ENCODE results near the gene CACNA2D4.

The CACNA2D4 gene

DNA sequence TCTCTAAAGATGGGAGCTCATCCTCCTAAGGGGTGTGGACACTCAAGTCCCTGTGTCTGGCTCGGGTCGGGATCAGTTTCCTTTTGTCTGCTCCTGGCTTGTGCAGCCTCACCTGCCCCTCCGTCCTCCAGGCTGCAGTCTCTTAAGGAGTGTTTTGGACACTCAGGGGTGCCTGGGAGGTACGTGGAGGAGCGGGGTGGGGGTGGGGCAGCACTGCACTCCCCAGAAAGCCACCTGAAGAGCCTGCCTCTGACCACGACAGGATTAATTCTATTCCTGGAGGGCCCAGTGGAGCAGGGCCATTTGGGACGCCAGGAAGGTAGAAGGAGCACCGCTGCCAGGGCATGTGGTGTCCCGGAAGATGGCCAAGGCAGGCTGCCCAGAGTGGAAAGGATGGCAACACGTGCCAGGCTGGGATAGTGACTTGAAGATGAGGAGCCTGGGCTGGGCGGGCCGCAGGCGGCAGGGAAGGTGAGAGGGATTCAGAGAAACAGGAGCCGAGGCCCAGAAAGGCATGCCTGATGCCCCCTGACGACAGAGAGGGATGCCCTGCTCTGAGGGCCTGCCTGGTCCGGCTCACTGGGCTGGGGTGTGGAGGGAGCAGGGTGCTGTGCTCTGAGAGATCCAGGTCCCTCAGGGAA is 112.9 kb downstream of the CACNA2D4 start:
- H3K36me3 ChIP-seq (ENCODE audit: control insufficient read depth in 5 of 5, insufficient read depth in 5 of 5, low read length in 5 of 5): no peaks in the 10 kb centered on the region
- peaks cover 0 to 40% (median 27%) of the 10 kb centered on the region in 5 donors for H3K4me1 ChIP-seq (ENCODE audit: control insufficient read depth in 5 of 5, insufficient read depth in 5 of 5, low read length in 5 of 5)
- peak overlapping the region in 1 of 5 donors; percentile 18 for H3K9ac ChIP-seq (ENCODE audit: low read length in 5 of 5)
- no peak overlapping the region for H3K27ac ChIP-seq (ENCODE audit: low read depth, low read length)
- no peak overlapping the region for H3K4me3 ChIP-seq (ENCODE audit: low read depth in 1 of 5, low read length in 5 of 5)
- no peaks in the 10 kb centered on the region for H3K9me3 ChIP-seq (ENCODE audit: control insufficient read depth in 5 of 5, low read length in 5 of 5)
- H3K27me3 ChIP-seq (ENCODE audit: control insufficient read depth in 5 of 5, insufficient read depth in 4 of 5, low read length in 5 of 5): no peaks in the 10 kb centered on the region

DNA sequence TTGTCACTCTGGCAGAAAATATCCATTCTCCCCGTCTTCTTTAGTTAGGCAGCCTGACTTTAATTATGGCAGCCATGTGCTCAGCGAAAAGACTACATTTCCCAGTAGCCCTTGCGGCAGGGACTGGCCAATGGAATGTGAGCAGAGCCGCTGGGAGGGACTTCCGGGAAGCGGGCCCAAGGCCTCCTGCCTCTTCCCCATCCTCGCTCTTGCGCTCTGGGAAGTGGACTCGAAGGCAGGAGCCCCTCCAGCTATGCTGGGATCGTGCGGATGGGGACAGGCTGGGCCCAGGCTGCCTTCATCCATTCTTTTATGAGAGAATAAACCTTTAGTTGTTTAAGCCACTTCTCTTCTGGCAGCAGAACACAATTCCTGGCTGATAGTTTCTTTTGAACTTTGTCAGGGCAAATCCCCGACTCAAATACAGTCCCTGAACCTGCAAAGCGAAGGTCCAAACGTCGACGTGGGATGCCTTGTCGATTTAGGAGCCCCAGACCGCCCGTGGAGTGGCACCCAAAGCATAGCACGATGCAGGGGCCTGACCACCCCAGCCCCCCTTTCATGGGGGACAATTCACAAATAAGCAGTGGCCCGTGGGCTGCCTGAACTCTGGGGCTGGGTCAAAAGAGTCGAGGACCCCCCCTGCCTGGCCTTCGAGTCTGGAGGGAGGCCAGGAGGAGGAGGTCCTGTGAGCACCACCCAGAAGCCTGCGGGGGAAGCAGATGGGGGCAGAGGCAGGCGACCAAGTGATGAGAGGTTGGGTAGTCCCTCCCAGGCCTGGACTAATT is 113.7 kb downstream of the CACNA2D4 start:
- H3K9me3 ChIP-seq (ENCODE audit: control insufficient read depth in 5 of 5, low read length in 5 of 5): no peaks in the 10 kb centered on the region
- no peaks in the 10 kb centered on the region for H3K27me3 ChIP-seq (ENCODE audit: control insufficient read depth in 5 of 5, insufficient read depth in 4 of 5, low read length in 5 of 5)
- no peak overlapping the region for H3K4me3 ChIP-seq (ENCODE audit: low read depth in 1 of 5, low read length in 5 of 5)
- no peak overlapping the region for H3K9ac ChIP-seq (ENCODE audit: low read length in 5 of 5)
- H3K36me3 ChIP-seq (ENCODE audit: control insufficient read depth in 5 of 5, insufficient read depth in 5 of 5, low read length in 5 of 5): no peaks in the 10 kb centered on the region
- no peak overlapping the region for H3K27ac ChIP-seq (ENCODE audit: low read depth, low read length)
- peaks cover 0 to 32% (median 19%) of the 10 kb centered on the region in 5 donors for H3K4me1 ChIP-seq (ENCODE audit: control insufficient read depth in 5 of 5, insufficient read depth in 5 of 5, low read length in 5 of 5)

DNA sequence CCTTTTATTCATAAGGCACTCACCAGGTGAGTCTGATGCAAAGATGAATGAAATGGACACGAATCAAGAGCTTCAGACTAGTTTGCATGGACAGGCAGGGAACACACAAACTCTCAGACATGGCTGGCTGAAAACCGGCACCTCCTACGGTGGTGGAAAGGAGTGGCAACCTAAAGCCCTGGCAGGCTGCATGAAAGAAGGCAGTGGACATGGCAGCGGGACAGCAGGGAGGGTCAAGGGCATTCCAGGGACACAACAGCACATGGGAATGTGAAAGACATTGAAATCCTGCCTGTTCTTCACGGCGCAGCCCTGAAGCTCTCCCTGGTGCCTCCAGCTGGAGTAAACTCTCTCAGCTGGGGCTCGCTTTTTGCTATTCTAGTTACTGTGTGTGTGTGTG is 114.7 kb downstream of the CACNA2D4 start:
- no peaks in the 10 kb centered on the region for H3K27me3 ChIP-seq (ENCODE audit: control insufficient read depth in 5 of 5, insufficient read depth in 4 of 5, low read length in 5 of 5)
- no peak overlapping the region for H3K9ac ChIP-seq (ENCODE audit: low read length in 5 of 5)
- H3K36me3 ChIP-seq (ENCODE audit: control insufficient read depth in 5 of 5, insufficient read depth in 5 of 5, low read length in 5 of 5): no peaks in the 10 kb centered on the region
- no peak overlapping the region for H3K4me3 ChIP-seq (ENCODE audit: low read depth in 1 of 5, low read length in 5 of 5)
- H3K9me3 ChIP-seq (ENCODE audit: control insufficient read depth in 5 of 5, low read length in 5 of 5): no peaks in the 10 kb centered on the region
- H3K27ac ChIP-seq (ENCODE audit: low read depth, low read length): no peak overlapping the region
- H3K4me1 ChIP-seq (ENCODE audit: control insufficient read depth in 5 of 5, insufficient read depth in 5 of 5, low read length in 5 of 5): peaks cover 0 to 27% (median 17%) of the 10 kb centered on the region in 5 donors

DNA sequence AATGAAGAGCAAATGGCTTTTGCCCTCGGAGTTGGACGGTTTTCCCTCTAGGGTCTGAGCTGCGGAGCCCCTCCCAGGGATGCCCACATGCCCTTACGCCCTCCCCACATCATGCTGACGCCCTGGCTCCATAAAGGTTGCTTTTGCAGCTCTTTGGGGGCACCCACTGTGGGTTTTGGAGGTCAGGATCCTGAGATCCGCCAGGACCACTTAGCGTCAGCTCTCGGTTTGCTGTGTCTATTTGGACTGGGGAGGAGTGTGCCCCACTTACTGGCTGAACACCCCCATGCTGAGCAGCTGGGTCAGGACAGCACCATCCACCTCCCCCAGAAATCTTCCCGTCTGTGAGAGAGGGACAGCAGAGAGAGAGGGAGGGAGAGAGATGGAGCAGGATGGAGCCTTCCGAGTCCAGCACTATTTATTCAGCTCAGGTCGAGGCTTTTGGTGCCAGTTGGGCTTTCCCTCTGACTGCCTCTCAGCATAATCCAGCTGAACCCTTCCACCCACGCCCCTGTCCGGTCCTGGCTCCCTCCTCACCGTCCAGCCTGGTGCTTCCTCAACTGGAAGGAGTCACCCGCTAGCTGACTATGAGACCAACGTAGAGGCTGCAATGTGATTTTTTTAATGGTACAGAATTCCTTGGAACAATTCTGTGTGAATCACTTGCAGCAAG is 117.0 kb downstream of the CACNA2D4 start:
- Histone ChIP-seq H3K4me3 (ENCODE audit: low read depth in 1 of 5, low read length in 5 of 5) (no peak overlapping the region), H3K4me1 (ENCODE audit: control insufficient read depth in 5 of 5, insufficient read depth in 5 of 5, low read length in 5 of 5) (peaks cover 0 to 40% (median 28%) of the 10 kb centered on the region in 5 donors), H3K27ac (ENCODE audit: low read depth, low read length) (no peak overlapping the region), H3K27me3 (ENCODE audit: control insufficient read depth in 5 of 5, insufficient read depth in 4 of 5, low read length in 5 of 5) (no peaks in the 10 kb centered on the region), H3K36me3 (ENCODE audit: control insufficient read depth in 5 of 5, insufficient read depth in 5 of 5, low read length in 5 of 5) (no peaks in the 10 kb centered on the region), H3K9ac (ENCODE audit: low read length in 5 of 5) (no peak overlapping the region), H3K9me3 (ENCODE audit: control insufficient read depth in 5 of 5, low read length in 5 of 5) (no peaks in the 10 kb centered on the region)

DNA sequence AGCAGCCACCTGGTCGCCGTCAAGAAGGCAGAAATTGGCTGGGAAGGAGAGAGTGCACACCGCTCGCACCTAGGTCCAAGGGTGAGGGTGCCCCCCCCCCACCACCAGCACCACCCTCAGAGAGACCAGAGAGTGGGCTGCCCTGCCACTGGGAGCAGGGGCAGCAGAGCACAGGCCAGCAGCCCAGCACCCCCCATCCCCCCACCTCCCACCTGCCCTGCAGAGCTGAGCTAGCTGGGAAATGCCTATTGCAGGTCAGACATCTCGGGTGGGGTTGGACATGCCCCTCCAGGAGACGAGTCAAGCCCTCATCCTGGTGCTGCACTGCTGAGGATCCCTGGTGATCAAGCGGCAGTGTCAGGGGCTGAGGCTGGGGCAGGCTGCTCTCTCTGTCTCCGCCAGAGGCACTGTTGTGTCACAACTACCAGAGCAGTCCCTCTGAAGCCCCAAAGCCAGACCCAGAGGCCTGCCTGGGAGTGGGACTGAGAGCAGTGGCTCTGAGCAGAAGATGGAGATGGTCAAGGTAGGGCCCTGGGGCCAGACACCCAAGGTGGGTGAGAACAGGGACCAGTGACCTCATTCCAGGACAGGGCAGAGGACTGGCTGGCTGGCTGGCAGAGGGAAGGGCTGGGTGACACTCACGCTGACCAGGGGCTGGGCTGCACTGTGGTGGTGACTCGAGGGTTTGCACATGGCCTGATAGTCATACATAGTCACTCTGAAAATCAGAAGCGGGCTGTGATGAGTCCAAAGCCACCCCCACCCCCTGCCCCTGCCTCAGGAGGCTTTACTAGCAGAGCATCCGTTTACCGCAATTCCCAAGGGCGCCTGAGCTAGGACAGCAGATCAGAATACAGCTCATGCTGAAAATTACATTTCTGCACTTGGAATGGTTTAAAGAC is 117.8 kb downstream of the CACNA2D4 start:
- H3K4me3 ChIP-seq (ENCODE audit: low read depth in 1 of 5, low read length in 5 of 5): no peak overlapping the region
- no peak overlapping the region for H3K27ac ChIP-seq (ENCODE audit: low read depth, low read length)
- H3K36me3 ChIP-seq (ENCODE audit: control insufficient read depth in 5 of 5, insufficient read depth in 5 of 5, low read length in 5 of 5): no peaks in the 10 kb centered on the region
- H3K4me1 ChIP-seq (ENCODE audit: control insufficient read depth in 5 of 5, insufficient read depth in 5 of 5, low read length in 5 of 5): peaks cover 2 to 40% (median 26%) of the 10 kb centered on the region in 5 donors
- no peak overlapping the region for H3K9ac ChIP-seq (ENCODE audit: low read length in 5 of 5)
- no peaks in the 10 kb centered on the region for H3K27me3 ChIP-seq (ENCODE audit: control insufficient read depth in 5 of 5, insufficient read depth in 4 of 5, low read length in 5 of 5)
- H3K9me3 ChIP-seq (ENCODE audit: control insufficient read depth in 5 of 5, low read length in 5 of 5): no peaks in the 10 kb centered on the region

DNA sequence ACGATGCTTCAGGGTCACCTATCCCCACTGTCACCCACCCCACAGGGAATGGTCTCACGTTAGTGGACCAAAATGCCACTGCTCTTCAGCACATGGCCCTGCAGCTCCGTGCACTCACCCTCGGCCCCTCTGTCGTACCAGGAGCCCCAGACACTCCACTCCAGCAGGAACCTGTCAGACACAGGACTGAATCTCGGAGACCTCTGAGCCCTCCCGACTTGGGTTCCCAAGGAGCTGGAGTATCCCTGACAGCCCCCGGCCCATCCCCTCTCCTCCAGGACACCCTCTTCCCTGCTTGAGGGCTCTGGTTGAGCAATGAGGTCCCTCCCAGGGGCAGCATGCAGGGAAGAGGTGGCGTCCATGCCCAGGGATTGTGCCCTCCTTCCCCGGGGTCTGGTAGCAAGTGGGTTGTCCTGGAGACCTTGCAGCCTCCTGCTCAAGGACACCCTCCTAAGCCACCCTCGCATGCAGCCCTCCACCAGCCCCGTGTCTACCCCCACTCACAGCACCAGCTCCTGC is 118.5 kb downstream of the CACNA2D4 start:
- no peak overlapping the region for H3K9ac ChIP-seq (ENCODE audit: low read length in 5 of 5)
- no peaks in the 10 kb centered on the region for H3K27me3 ChIP-seq (ENCODE audit: control insufficient read depth in 5 of 5, insufficient read depth in 4 of 5, low read length in 5 of 5)
- peaks cover 4 to 42% (median 28%) of the 10 kb centered on the region in 5 donors for H3K4me1 ChIP-seq (ENCODE audit: control insufficient read depth in 5 of 5, insufficient read depth in 5 of 5, low read length in 5 of 5)

DNA sequence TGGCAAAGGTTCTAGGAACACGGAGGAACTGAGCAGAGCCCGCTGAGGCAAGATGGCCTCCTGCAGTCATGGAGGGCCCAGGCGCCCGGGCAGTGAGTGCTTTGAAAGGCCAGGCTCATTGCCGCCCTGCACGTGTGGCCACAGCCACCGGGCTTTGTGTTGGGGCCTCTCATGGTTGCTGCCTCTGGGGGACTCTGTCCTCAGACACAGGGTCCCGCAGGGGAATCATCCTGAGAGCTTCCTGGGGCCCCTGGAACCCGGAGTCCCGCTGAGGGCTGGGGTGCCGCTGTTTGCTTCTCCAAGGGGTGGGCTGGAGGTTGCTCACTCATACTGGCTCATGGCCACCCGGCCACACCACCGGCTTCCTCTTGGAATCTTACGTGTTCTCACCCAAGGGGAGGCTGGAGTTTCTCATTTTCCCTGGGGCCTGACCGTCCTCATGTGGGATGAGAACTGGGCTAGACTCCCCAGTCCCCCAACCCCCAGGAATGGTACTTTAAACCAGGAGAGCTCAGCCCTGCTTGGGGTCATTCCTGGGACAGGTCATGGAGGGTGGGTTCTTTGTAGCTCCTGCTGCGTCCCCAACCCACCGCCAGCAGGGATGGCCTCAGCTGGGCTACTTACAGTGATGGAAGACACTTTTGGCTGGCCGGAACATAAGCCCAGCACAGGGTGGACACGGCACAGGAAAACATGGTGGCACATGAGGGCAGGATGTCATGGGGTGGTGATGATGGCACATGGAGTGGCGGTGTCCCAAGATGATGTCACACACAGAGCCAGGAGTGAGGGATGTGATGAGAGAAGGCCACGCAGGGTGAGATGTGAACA is 119.2 kb downstream of the CACNA2D4 start:
- H3K27ac ChIP-seq (ENCODE audit: low read depth, low read length): no peak overlapping the region
- no peak overlapping the region for H3K4me3 ChIP-seq (ENCODE audit: low read depth in 1 of 5, low read length in 5 of 5)
- no peak overlapping the region for H3K9ac ChIP-seq (ENCODE audit: low read length in 5 of 5)

More for the DNA sequence above, 118.5 kb downstream of the CACNA2D4 start:
- Histone ChIP-seq H3K4me3 (ENCODE audit: low read depth in 1 of 5, low read length in 5 of 5) (no peak overlapping the region), H3K9me3 (ENCODE audit: control insufficient read depth in 5 of 5, low read length in 5 of 5) (no peaks in the 10 kb centered on the region), H3K27ac (ENCODE audit: low read depth, low read length) (no peak overlapping the region), H3K36me3 (ENCODE audit: control insufficient read depth in 5 of 5, insufficient read depth in 5 of 5, low read length in 5 of 5) (no peaks in the 10 kb centered on the region)

DNA sequence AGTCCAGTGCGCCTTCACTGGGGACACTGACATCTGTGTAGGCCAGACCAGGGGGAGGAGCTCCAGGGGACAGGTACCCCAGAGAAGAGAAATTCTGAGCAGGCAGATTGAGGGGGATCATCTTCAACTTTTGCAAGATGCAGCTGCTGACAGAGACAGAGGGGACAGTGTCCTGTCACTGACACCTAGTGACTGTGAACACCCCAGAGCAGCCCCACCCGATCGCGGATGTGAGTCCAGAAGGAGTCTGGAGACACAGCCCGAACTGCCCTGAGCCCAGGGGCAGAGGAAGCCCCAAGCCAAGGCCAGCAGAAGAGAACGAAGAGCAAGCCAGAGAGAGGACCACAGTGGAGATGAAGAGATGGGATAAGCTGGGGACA is 119.8 kb downstream of the CACNA2D4 start:
- no peaks in the 10 kb centered on the region for H3K36me3 ChIP-seq (ENCODE audit: control insufficient read depth in 5 of 5, insufficient read depth in 5 of 5, low read length in 5 of 5)
- H3K27ac ChIP-seq (ENCODE audit: low read depth, low read length): no peak overlapping the region
- no peak overlapping the region for H3K9ac ChIP-seq (ENCODE audit: low read length in 5 of 5)
- H3K4me3 ChIP-seq (ENCODE audit: low read depth in 1 of 5, low read length in 5 of 5): no peak overlapping the region
- peaks cover 4 to 50% (median 33%) of the 10 kb centered on the region in 5 donors for H3K4me1 ChIP-seq (ENCODE audit: control insufficient read depth in 5 of 5, insufficient read depth in 5 of 5, low read length in 5 of 5)
- no peaks in the 10 kb centered on the region for H3K9me3 ChIP-seq (ENCODE audit: control insufficient read depth in 5 of 5, low read length in 5 of 5)
- no peaks in the 10 kb centered on the region for H3K27me3 ChIP-seq (ENCODE audit: control insufficient read depth in 5 of 5, insufficient read depth in 4 of 5, low read length in 5 of 5)

More for the DNA sequence above, 119.2 kb downstream of the CACNA2D4 start:
- H3K4me1 ChIP-seq (ENCODE audit: control insufficient read depth in 5 of 5, insufficient read depth in 5 of 5, low read length in 5 of 5): peaks cover 4 to 43% (median 33%) of the 10 kb centered on the region in 5 donors
- no peaks in the 10 kb centered on the region for H3K36me3 ChIP-seq (ENCODE audit: control insufficient read depth in 5 of 5, insufficient read depth in 5 of 5, low read length in 5 of 5)
- H3K9me3 ChIP-seq (ENCODE audit: control insufficient read depth in 5 of 5, low read length in 5 of 5): no peaks in the 10 kb centered on the region
- H3K27me3 ChIP-seq (ENCODE audit: control insufficient read depth in 5 of 5, insufficient read depth in 4 of 5, low read length in 5 of 5): no peaks in the 10 kb centered on the region
